Thyroid gland (tissue), 4 donors: ENCODE results near the gene S100A4.

Source experiments
- CTCF ChIP-seq, 6 experiments: fragments of 200-600 bp in 3 of 6; fragments of 450-650 bp in 3 of 6; sonication (generic) in 3 of 6; IDR thresholded peaks; one replicate each; pipeline ENCODE4 v1.5.1; 2016 to 2019; ENCODE audit warnings: antibody characterized with exemption in 6 of 6, mild to moderate bottlenecking in 2 of 6, inconsistent platforms in 1 of 6, moderate library complexity in 1 of 6
- POLR2A ChIP-seq, 2 donors: fragments of 450-650 bp; IDR thresholded peaks; one replicate each; pipeline ENCODE4 v1.6.1; 2017; ENCODE audit warnings: antibody characterized with exemption in 2 of 2, mild to moderate bottlenecking in 2 of 2, moderate library complexity in 1 of 2

- no peak for TF ChIP-seq CTCF (IDR thresholded peaks at IDR 0.05)
- no peak for TF ChIP-seq POLR2A (IDR thresholded peaks at IDR 0.05)
Measured at GRCh38 chr1:153570874-153571273, 25.3 kb upstream of the S100A4 start.
